Neutrophil (primary cell): ENCODE results near the gene TMEM74B.

Source experiments
- H3K27ac ChIP-seq: fragments of 200-600 bp; sonication (generic); 2 replicates; pipeline ENCODE4 v1.5.1; 2016; ENCODE audit warnings: mild to moderate bottlenecking, moderate library complexity
- H3K27me3 ChIP-seq: fragments of 200-600 bp; sonication (generic); 2 replicates; pipeline ENCODE4 v1.6.0; 2016; ENCODE audit warnings: mild to moderate bottlenecking
- H3K36me3 ChIP-seq: fragments of 200-600 bp; sonication (generic); 2 replicates; pipeline ENCODE4 v1.5.1; 2017
- H3K4me1 ChIP-seq, 2 experiments: fragments of 200-600 bp in 1 of 2; sonication (generic) in 1 of 2; 1 replicate in 1 of 2; 2 replicates in 1 of 2; pipeline versions ENCODE4 v1.5.1 to v1.6.1; 2013 to 2016; ENCODE audit warnings: low read depth in 1 of 2, low read length in 1 of 2, mild to moderate bottlenecking in 1 of 2, moderate library complexity in 1 of 2; ENCODE audit not compliant: control insufficient read depth in 1 of 2, insufficient read depth in 1 of 2
- H3K4me3 ChIP-seq, 2 experiments: fragments of 200-600 bp in 1 of 2; sonication (generic) in 1 of 2; 1 replicate in 1 of 2; 2 replicates in 1 of 2; pipeline ENCODE4 v1.5.1; 2013 to 2016; ENCODE audit warnings: low read depth in 1 of 2, low read length in 1 of 2, mild to moderate bottlenecking in 1 of 2, moderate library complexity in 1 of 2
- H3K9me3 ChIP-seq: fragments of 200-600 bp; sonication (generic); 2 replicates; pipeline ENCODE4 v1.5.1; 2016
- TF ChIP-seq, protein P1 (sequence below): fragments of 200-600 bp; sonication (generic); IDR thresholded peaks from 2 replicates; pipeline ENCODE4 v1.5.1; 2016; ENCODE audit warnings: antibody characterized with exemption

TMEM74B gene

DNA sequence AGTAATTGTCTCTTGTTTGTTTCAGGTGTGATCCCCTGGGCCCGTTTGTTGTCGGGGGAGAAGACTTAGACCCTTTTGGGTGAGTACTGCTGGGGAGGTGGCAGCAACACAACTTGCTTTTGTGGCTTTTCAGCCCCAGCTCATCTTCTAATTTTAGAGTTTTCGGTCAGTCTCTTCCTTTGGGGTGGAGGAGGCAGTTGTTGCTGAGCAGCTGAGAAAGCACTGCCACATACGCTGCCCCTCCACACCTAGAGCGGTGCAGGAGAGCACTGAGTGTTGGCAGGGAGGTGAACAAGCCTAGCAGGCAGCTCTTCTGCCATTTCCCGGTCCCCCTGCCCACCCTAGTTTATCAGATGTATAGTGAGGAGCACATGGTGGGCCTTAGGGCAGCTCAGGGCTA, 21.7 kb downstream of the TMEM74B start:
- H3K4me1 ChIP-seq, result peaks cover 0 to 3% of the 10 kb centered on the region in 2 experiments
- no peaks in the 10 kb centered on the region for H3K9me3 ChIP-seq
- H3K36me3 ChIP-seq, result peaks cover 89% of the 10 kb centered on the region
- no peak overlapping the region for H3K4me3 ChIP-seq
- H3K27ac ChIP-seq, result no peak overlapping the region
- TF ChIP-seq, protein P1, sequence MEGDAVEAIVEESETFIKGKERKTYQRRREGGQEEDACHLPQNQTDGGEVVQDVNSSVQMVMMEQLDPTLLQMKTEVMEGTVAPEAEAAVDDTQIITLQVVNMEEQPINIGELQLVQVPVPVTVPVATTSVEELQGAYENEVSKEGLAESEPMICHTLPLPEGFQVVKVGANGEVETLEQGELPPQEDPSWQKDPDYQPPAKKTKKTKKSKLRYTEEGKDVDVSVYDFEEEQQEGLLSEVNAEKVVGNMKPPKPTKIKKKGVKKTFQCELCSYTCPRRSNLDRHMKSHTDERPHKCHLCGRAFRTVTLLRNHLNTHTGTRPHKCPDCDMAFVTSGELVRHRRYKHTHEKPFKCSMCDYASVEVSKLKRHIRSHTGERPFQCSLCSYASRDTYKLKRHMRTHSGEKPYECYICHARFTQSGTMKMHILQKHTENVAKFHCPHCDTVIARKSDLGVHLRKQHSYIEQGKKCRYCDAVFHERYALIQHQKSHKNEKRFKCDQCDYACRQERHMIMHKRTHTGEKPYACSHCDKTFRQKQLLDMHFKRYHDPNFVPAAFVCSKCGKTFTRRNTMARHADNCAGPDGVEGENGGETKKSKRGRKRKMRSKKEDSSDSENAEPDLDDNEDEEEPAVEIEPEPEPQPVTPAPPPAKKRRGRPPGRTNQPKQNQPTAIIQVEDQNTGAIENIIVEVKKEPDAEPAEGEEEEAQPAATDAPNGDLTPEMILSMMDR, result no peak
- no peaks in the 10 kb centered on the region for H3K27me3 ChIP-seq

DNA sequence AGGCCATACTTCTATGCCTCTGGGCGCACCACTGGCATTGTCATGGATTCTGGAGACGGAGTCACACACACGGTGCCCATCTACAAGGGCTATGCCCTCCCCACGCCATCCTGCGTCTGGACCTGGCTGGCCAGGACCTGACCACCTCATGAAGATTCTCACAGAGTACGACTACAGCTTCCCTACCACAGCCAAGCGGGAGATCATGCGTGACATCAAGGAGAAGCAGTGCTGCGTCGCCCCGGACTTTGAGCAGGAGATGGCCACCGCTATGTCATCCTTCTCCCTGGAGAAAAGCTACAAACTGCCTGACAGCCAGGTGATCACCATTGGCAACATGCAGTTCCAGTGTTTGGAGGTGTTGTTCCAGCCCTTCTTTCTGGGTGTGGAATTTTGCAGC, 23.8 kb downstream of the TMEM74B start:
- TF ChIP-seq, protein P1, result no peak
- peaks cover 72% of the 10 kb centered on the region for H3K36me3 ChIP-seq
- no peaks in the 10 kb centered on the region for H3K27me3 ChIP-seq
- peaks cover 0 to 3% of the 10 kb centered on the region in 2 experiments for H3K4me1 ChIP-seq
- no peak overlapping the region for H3K4me3 ChIP-seq
- H3K9me3 ChIP-seq, result no peaks in the 10 kb centered on the region
- no peak overlapping the region for H3K27ac ChIP-seq

DNA sequence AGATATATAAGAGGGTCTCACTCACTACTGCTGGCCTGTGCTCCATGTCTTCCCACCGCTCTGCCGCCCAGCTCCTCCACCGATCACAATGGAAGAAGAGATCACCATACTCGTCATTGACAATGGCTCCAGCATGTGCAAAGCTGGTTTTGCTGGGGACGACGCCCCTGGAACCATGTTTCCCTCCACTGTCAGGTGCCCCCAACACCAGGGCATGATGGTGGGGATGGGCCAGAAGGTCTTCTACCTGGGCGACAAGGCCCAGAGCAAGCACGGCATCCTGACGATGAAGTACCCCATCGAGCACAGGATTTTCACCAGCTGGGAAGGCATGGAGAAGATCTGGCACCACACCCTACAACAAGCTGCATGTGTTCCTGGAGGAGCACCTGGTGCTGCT, 24.3 kb downstream of the TMEM74B start:
- H3K27ac ChIP-seq, result no peak overlapping the region
- TF ChIP-seq, protein P1, result no peak
- H3K36me3 ChIP-seq, result peaks cover 69% of the 10 kb centered on the region
- peaks cover 0 to 2% of the 10 kb centered on the region in 2 experiments for H3K4me1 ChIP-seq
- H3K9me3 ChIP-seq, result no peaks in the 10 kb centered on the region
- no peaks in the 10 kb centered on the region for H3K27me3 ChIP-seq
- no peak overlapping the region for H3K4me3 ChIP-seq

DNA sequence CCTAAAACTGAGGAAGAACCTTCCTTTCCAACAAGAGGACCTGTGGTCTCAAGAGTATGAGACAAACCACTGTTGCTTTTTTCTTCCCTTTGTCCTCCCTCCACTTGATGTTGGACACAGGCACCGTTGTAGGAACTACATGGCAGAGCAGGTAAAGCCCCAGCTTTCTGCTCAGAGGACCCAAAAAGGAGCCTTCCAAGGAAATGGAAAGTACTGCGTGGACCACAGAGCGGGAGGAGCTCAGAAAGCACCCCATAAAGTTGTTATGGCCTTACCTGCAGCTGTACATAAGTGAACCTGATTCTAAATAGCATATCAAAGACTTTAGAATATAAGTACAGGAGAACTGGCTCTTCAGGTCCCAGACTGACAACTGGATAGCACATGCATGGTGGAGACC, 29.4 kb downstream of the TMEM74B start:
- no peak overlapping the region for H3K4me3 ChIP-seq
- no peak overlapping the region for H3K27ac ChIP-seq
- peaks cover 51% of the 10 kb centered on the region for H3K36me3 ChIP-seq
- H3K27me3 ChIP-seq, result no peaks in the 10 kb centered on the region
- no peaks in the 10 kb centered on the region for H3K9me3 ChIP-seq
- H3K4me1 ChIP-seq, result no peaks in the 10 kb centered on the region
- TF ChIP-seq, protein P1, result no peak

DNA sequence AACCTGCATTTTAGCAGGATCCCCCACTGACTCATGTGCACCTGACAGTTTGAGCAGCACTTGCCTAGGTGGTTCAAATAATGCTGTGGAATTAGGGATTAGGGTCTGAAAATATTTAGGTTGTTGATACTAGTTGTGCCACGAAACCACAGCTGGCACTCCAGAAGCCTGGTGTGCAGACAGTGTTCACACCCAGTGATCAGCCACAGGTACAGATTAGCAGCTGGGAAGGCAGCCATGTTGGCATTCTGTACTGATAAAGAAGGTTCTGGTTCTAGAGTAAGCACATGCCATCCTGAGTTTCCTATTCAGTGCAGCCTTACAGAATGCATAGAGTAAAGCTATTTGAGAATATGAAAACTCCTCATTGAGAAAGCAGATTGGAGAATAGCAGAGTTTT, 30.1 kb downstream of the TMEM74B start:
- H3K36me3 ChIP-seq, result peaks cover 47% of the 10 kb centered on the region
- no peaks in the 10 kb centered on the region for H3K9me3 ChIP-seq
- TF ChIP-seq, protein P1, result no peak
- H3K27ac ChIP-seq, result no peak overlapping the region
- H3K4me1 ChIP-seq, result no peaks in the 10 kb centered on the region
- no peaks in the 10 kb centered on the region for H3K27me3 ChIP-seq
- no peak overlapping the region for H3K4me3 ChIP-seq

DNA sequence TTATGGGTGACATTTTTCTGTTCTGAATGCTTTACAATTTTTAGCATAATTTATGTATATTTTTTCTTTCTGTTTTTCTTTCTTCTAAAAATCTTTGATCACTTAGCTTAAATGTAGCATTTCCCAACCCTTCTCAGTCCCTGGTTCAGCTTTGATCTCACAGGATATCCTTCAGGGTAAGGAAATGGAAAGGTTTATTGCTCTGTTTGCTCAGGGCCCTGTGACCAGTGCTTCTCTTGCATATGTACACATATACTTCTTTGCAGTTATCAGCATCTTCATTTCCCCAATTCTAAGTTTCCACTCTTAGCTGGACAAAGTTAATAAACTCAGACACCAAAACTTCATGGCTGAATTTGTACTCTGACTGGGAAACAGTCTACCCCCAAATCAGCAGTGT, 30.6 kb downstream of the TMEM74B start:
- Histone ChIP-seq H3K27me3 (no peaks in the 10 kb centered on the region), H3K36me3 (peaks cover 49% of the 10 kb centered on the region), H3K4me1 (no peaks in the 10 kb centered on the region), H3K9me3 (no peaks in the 10 kb centered on the region), H3K4me3 (no peak overlapping the region), H3K27ac (no peak overlapping the region)
- TF ChIP-seq, protein P1, result no peak
